Karpas-422 (cell line): Measurements from ENCODE around the gene LONRF2. TPM values are rescaled to one million over a fixed set of nuclear protein-coding genes. Genes with fewer than 3 reads are reported as not detected.
A peak's percentile ranks its signal among the peaks of the same experiment; 100 is the strongest.

ENCODE experiments used
- DNase-seq: peaks from one replicate; pipeline ENCODE4 v3.0.0-alpha.2; 2015
- H2AFZ ChIP-seq: fragments of 200-600 bp; sonication (generic); 2 replicates; pipeline ENCODE4 v1.6.1; 2014; ENCODE audit warnings: antibody characterized with exemption, low read length, mixed read lengths
- H3K27ac ChIP-seq: fragments of 200-600 bp; sonication (generic); 2 replicates; pipeline ENCODE4 v1.5.1; 2014; ENCODE audit warnings: mild to moderate bottlenecking, low read length, moderate library complexity
- H3K27me3 ChIP-seq: fragments of 200-600 bp; sonication (generic); 2 replicates; pipeline ENCODE4 v1.6.1; 2014; ENCODE audit warnings: low read length, mixed read lengths
- H3K36me3 ChIP-seq: fragments of 200-600 bp; sonication (generic); 2 replicates; pipeline ENCODE4 v1.6.1; 2014; ENCODE audit warnings: low read length, mixed read lengths; ENCODE audit not compliant: insufficient read depth
- H3K4me1 ChIP-seq: fragments of 200-600 bp; sonication (generic); 2 replicates; pipeline ENCODE4 v1.6.1; 2014; ENCODE audit warnings: mild to moderate bottlenecking, low read length, mixed read lengths
- H3K4me2 ChIP-seq: fragments of 200-600 bp; sonication (generic); 2 replicates; pipeline ENCODE4 v1.6.1; 2014; ENCODE audit warnings: low read length, low read depth, mild to moderate bottlenecking; ENCODE audit not compliant: poor library complexity, severe bottlenecking
- H3K4me3 ChIP-seq: fragments of 200-600 bp; sonication (generic); 2 replicates; pipeline ENCODE4 v1.5.1; 2014; ENCODE audit warnings: mild to moderate bottlenecking, antibody characterized with exemption, low read length, mixed read lengths
- H3K79me2 ChIP-seq: fragments of 200-600 bp; sonication (generic); 2 replicates; pipeline ENCODE4 v1.6.1; 2014; ENCODE audit warnings: mild to moderate bottlenecking, low read length, mixed read lengths
- H3K9ac ChIP-seq: fragments of 200-600 bp; sonication (generic); 2 replicates; pipeline ENCODE4 v1.6.0; 2014; ENCODE audit warnings: low read length
- H3K9me2 ChIP-seq: fragments of 200-600 bp; sonication (generic), shearing (Covaris generic); replicated peaks from 2 replicates; pipeline ENCODE4 v1.6.0; 2014; ENCODE audit warnings: mild to moderate bottlenecking, low read length, moderate library complexity; ENCODE audit not compliant: insufficient read depth
- H3K9me3 ChIP-seq: fragments of 300-700, 200-600 bp; sonication (generic); 2 replicates; pipeline ENCODE4 v1.6.1; 2014; ENCODE audit warnings: low read length, mixed read lengths
- H4K20me1 ChIP-seq: fragments of 200-600 bp; sonication (generic); 2 replicates; pipeline ENCODE4 v1.6.1; 2014; ENCODE audit warnings: mild to moderate bottlenecking, antibody characterized with exemption, low read length, low read depth; ENCODE audit not compliant: insufficient read depth
- total RNA-seq: library from RNA; depleted of rRNA; stranded (reverse); fragments of >200 nt; shearing (Covaris generic); gene quantifications from 2 replicates; pipeline ENCODE4 v1.2.3, GENCODE V29; 2014; ENCODE audit warnings: low replicate concordance

LONRF2 gene
- total RNA-seq, 1 experiment from 2014 or later = not detected

GRCh38 chr2:100269889-100270288 lies 52.4 kb downstream of the LONRF2 start:
- H3K36me3 ChIP-seq = no peaks in the 10 kb centered on the region
- H3K27me3 ChIP-seq = no peaks in the 10 kb centered on the region
- H3K27ac ChIP-seq = no peak overlapping the region
- H3K9me2 ChIP-seq = no peaks in the 10 kb centered on the region
- no peaks in the 10 kb centered on the region for H4K20me1 ChIP-seq
- H3K4me2 ChIP-seq = no peak overlapping the region
- H3K9ac ChIP-seq = no peak overlapping the region
- H3K4me1 ChIP-seq = peaks cover 5% of the 10 kb centered on the region
- no peak overlapping the region for H2AFZ ChIP-seq
- H3K4me3 ChIP-seq = no peak overlapping the region
- H3K9me3 ChIP-seq = no peaks in the 10 kb centered on the region
- H3K79me2 ChIP-seq = no peaks in the 10 kb centered on the region
- DNase-seq = no peak

- Histone ChIP-seq H3K4me3 (no peak overlapping the region), H3K36me3 (no peaks in the 10 kb centered on the region), H3K27me3 (no peaks in the 10 kb centered on the region), H3K9me2 (no peaks in the 10 kb centered on the region), H3K4me2 (no peak overlapping the region), H3K9me3 (no peaks in the 10 kb centered on the region), H3K9ac (no peak overlapping the region), H3K79me2 (no peaks in the 10 kb centered on the region), H2AFZ (no peak overlapping the region), H3K4me1 (peaks cover 1% of the 10 kb centered on the region; the same call in 1 of the 2 replicates), H4K20me1 (no peaks in the 10 kb centered on the region), H3K27ac (no peak overlapping the region)
- DNase-seq = no peak
Measured at GRCh38 chr2:100268986-100269385, 53.3 kb downstream of the LONRF2 start.

- no peaks in the 10 kb centered on the region for H3K9me3 ChIP-seq
- H3K9ac ChIP-seq = no peak overlapping the region
- no peaks in the 10 kb centered on the region for H3K36me3 ChIP-seq
- H3K27ac ChIP-seq = no peak overlapping the region
- H2AFZ ChIP-seq = no peak overlapping the region
- no peaks in the 10 kb centered on the region for H3K27me3 ChIP-seq
- H4K20me1 ChIP-seq = no peaks in the 10 kb centered on the region
- no peak overlapping the region for H3K4me3 ChIP-seq
- H3K4me2 ChIP-seq = no peak overlapping the region
- DNase-seq = no peak
- H3K4me1 ChIP-seq = peaks cover under 1% of the 10 kb centered on the region; the same call in 1 of the 2 replicates
- H3K9me2 ChIP-seq = no peaks in the 10 kb centered on the region
- H3K79me2 ChIP-seq = no peaks in the 10 kb centered on the region
Measured at GRCh38 chr2:100267751-100268150, 54.5 kb downstream of the LONRF2 start.

- H3K36me3 ChIP-seq = no peaks in the 10 kb centered on the region
- no peak overlapping the region for H3K4me3 ChIP-seq
- H3K27ac ChIP-seq = no peak overlapping the region
- DNase-seq = no peak
- no peak overlapping the region for H3K4me2 ChIP-seq
- H2AFZ ChIP-seq = no peak overlapping the region
- H3K4me1 ChIP-seq = peaks cover 2% of the 10 kb centered on the region; the same call in 1 of the 2 replicates
- no peak overlapping the region for H3K9ac ChIP-seq
- H3K9me3 ChIP-seq = no peaks in the 10 kb centered on the region
- H3K79me2 ChIP-seq = no peaks in the 10 kb centered on the region
- H3K27me3 ChIP-seq = no peaks in the 10 kb centered on the region
- no peaks in the 10 kb centered on the region for H4K20me1 ChIP-seq
- H3K9me2 ChIP-seq = no peaks in the 10 kb centered on the region
Measured at GRCh38 chr2:100266126-100266525, 56.2 kb downstream of the LONRF2 start.

GRCh38 chr2:100265226-100265625 lies 57.1 kb downstream of the LONRF2 start:
- Histone ChIP-seq H3K36me3 (no peaks in the 10 kb centered on the region), H4K20me1 (no peaks in the 10 kb centered on the region), H3K9ac (no peak overlapping the region), H3K9me2 (no peaks in the 10 kb centered on the region), H3K27ac (no peak overlapping the region), H2AFZ (no peak overlapping the region), H3K4me1 (peaks cover 2% of the 10 kb centered on the region; the same call in 1 of the 2 replicates), H3K9me3 (no peaks in the 10 kb centered on the region), H3K79me2 (no peaks in the 10 kb centered on the region), H3K4me3 (no peak overlapping the region), H3K27me3 (no peaks in the 10 kb centered on the region), H3K4me2 (no peak overlapping the region)
- no peak for DNase-seq

- Histone ChIP-seq H3K27ac (no peak overlapping the region), H3K4me1 (peaks cover 2% of the 10 kb centered on the region; the same call in 1 of the 2 replicates), H3K27me3 (no peaks in the 10 kb centered on the region), H3K9me3 (no peaks in the 10 kb centered on the region), H3K36me3 (no peaks in the 10 kb centered on the region), H2AFZ (no peak overlapping the region), H3K4me2 (no peak overlapping the region), H3K9ac (no peak overlapping the region), H3K79me2 (no peaks in the 10 kb centered on the region), H3K4me3 (no peak overlapping the region), H4K20me1 (no peaks in the 10 kb centered on the region), H3K9me2 (no peaks in the 10 kb centered on the region)
- DNase-seq = no peak
Measured at GRCh38 chr2:100264651-100265050, 57.6 kb downstream of the LONRF2 start.

GRCh38 chr2:100264121-100264520 lies 58.2 kb downstream of the LONRF2 start:
- H3K4me3 ChIP-seq = no peak overlapping the region
- DNase-seq = no peak
- no peaks in the 10 kb centered on the region for H3K9me2 ChIP-seq
- H3K27ac ChIP-seq = no peak overlapping the region
- H3K9ac ChIP-seq = no peak overlapping the region
- H3K4me2 ChIP-seq = no peak overlapping the region
- H3K27me3 ChIP-seq = no peaks in the 10 kb centered on the region
- no peaks in the 10 kb centered on the region for H3K79me2 ChIP-seq
- peaks cover 2% of the 10 kb centered on the region; the same call in 1 of the 2 replicates for H3K4me1 ChIP-seq
- H3K9me3 ChIP-seq = no peaks in the 10 kb centered on the region
- H4K20me1 ChIP-seq = no peaks in the 10 kb centered on the region
- no peak overlapping the region for H2AFZ ChIP-seq
- no peaks in the 10 kb centered on the region for H3K36me3 ChIP-seq

GRCh38 chr2:100262555-100263320 lies 59.6 kb downstream of the LONRF2 start:
- H3K4me1 ChIP-seq = peaks cover 2% of the 10 kb centered on the region; the same call in 1 of the 2 replicates
- H3K9me3 ChIP-seq = no peaks in the 10 kb centered on the region
- no peak overlapping the region for H3K4me3 ChIP-seq
- no peaks in the 10 kb centered on the region for H3K36me3 ChIP-seq
- no peak overlapping the region for H2AFZ ChIP-seq
- DNase-seq = peak; percentile 84
- no peaks in the 10 kb centered on the region for H3K79me2 ChIP-seq
- no peak overlapping the region for H3K4me2 ChIP-seq
- no peaks in the 10 kb centered on the region for H3K27me3 ChIP-seq
- H3K9me2 ChIP-seq = no peaks in the 10 kb centered on the region
- no peak overlapping the region for H3K27ac ChIP-seq
- H4K20me1 ChIP-seq = no peaks in the 10 kb centered on the region
- no peak overlapping the region for H3K9ac ChIP-seq
